Epithelial cell of esophagus (primary cell): ENCODE data around the gene CTSW.

Experiments
- DNase-seq: peaks from one replicate; pipeline ENCODE4 v3.0.0; 2010; ENCODE audit warnings: low read depth
- H3K4me3 ChIP-seq: 2 replicates; pipeline ENCODE4 v1.5.1; 2011; ENCODE audit warnings: mild to moderate bottlenecking, low read length, control low read depth
- TF ChIP-seq, protein P1 (sequence below): IDR thresholded peaks from 2 replicates; pipeline ENCODE4 v1.5.1; 2011; ENCODE audit warnings: low read depth, mild to moderate bottlenecking, low read length, control low read depth, inconsistent platforms; ENCODE audit not compliant: insufficient read depth; ENCODE audit errors: missing control alignments

CTSW gene

GRCh38 chr11:65919573-65920371, 40.1 kb downstream of the CTSW start:
- peak overlapping the region; percentile 62 for H3K4me3 ChIP-seq
- TF ChIP-seq, protein P1, sequence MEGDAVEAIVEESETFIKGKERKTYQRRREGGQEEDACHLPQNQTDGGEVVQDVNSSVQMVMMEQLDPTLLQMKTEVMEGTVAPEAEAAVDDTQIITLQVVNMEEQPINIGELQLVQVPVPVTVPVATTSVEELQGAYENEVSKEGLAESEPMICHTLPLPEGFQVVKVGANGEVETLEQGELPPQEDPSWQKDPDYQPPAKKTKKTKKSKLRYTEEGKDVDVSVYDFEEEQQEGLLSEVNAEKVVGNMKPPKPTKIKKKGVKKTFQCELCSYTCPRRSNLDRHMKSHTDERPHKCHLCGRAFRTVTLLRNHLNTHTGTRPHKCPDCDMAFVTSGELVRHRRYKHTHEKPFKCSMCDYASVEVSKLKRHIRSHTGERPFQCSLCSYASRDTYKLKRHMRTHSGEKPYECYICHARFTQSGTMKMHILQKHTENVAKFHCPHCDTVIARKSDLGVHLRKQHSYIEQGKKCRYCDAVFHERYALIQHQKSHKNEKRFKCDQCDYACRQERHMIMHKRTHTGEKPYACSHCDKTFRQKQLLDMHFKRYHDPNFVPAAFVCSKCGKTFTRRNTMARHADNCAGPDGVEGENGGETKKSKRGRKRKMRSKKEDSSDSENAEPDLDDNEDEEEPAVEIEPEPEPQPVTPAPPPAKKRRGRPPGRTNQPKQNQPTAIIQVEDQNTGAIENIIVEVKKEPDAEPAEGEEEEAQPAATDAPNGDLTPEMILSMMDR: no peak
- no peak for DNase-seq

GRCh38 chr11:65920372-65920802, 40.8 kb downstream of the CTSW start:
- H3K4me3 ChIP-seq: peak overlapping the region; percentile 62
- no peak for DNase-seq
- TF ChIP-seq, protein P1: no peak

GRCh38 chr11:65921033-65921555, 41.5 kb downstream of the CTSW start:
- TF ChIP-seq, protein P1: no peak
- DNase-seq: no peak
- H3K4me3 ChIP-seq: peak overlapping the region; percentile 62

DNA sequence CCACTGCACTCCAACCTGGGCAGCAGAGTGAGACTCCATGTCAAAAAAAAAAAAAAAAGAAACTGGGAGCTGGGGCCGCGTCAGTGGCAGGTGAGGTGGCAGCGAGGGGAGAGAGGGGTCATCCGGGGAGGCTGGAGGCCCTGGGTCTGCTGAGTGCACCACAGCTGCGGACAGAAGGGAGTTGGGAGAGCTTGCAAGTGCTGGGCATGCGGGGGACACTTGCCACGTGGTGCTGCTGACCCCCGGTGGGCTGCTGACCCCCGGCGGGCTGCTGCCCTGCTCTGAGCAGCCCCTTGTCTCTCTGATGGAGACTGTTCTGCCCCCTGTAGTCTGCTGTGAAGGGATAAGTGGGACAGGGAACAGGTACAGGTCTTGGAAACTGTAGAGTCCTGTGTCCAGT, 42.2 kb downstream of the CTSW start:
- DNase-seq: no peak
- H3K4me3 ChIP-seq: no peak overlapping the region
- TF ChIP-seq, protein P1: no peak

DNA sequence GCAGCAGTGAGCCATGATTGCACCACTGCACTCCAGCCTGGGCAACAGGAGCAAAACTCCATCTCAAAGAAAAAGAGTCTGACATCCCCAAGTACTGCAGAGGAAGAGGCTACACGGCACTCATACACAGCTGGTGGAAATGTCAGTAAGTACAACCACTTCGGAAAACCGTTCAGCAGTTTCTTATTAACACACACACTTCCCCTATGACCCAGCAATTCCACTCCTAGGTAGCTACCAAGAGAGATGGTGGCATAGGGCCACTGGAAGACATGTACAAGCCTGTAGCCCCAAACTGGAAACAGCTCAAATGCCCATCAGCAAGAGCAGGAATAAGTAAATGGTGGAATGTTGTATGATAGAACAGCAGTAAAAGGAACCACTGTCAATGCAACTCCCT, 42.9 kb downstream of the CTSW start:
- DNase-seq: peak; percentile 38
- no peak overlapping the region for H3K4me3 ChIP-seq
- TF ChIP-seq, protein P1: no peak

- DNase-seq: no peak
- TF ChIP-seq, protein P1: no peak
- H3K4me3 ChIP-seq: no peak overlapping the region
Measured at GRCh38 chr11:65925397-65925796, 45.8 kb downstream of the CTSW start.
